Right hindlimb (tissue), 1 donor: ENCODE measurements around the gene WDR41.

Experiments used
- DNase-seq: peaks from one replicate; pipeline ENCODE4 v3.0.0-alpha.2; 2018

Gene WDR41

DNA sequence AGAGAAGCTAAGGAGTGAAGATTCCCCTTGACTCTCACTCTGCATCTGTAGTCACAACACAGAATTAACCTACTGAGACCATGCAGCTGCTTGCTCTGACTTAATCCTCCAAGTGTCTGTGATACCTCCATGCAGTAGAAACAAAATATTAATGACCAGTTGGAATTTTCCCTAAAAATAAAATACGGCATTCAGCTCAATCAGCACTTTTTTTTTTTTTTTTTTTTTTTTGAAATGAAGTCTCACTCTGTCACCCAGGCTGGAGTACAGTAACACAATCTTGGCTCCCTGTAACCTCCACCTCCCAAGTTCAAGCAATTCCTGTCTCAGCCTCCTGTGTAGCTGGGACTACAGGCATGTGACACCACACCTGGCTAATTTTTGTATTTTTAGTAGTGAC lies 48.4 kb downstream of the WDR41 start:
- DNase-seq = no peak

DNA sequence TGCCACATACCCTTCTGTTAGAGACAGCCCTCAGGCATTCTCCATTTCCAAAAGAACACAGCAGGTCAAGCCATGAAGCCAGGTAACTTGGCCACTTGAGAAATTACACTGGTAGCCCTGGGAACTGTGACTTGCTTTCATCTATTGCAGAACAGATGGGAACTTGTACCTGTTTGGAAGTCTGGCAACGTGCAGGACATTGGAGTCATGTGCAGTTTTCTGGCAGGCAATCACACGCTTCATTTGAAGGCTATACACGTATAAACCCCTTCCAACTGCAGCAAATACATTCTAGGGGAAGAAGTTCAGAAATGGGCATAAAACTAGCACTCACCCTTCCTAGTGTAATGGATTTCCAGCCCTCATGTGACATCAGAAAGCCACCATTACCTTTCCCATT lies 54.0 kb downstream of the WDR41 start:
- DNase-seq = no peak

DNA sequence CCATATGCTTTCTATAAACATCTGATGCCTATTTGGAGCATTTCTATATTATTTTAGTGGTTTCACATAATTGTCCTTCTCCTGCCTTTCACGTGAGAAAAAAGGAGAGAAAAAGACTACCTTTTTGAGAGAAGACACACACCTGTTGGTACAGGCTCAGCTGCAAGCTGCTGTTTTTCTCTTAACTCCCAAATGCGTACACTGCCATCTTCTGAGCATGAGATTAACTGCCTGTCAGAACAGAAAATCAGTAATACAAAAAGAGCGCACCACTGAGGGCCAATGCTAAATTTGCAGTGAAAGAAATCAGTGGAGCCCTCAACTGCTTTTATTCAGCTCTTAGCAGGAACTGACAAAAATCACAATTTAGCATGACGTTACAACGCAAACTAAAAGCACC lies 54.9 kb downstream of the WDR41 start:
- DNase-seq = no peak

DNA sequence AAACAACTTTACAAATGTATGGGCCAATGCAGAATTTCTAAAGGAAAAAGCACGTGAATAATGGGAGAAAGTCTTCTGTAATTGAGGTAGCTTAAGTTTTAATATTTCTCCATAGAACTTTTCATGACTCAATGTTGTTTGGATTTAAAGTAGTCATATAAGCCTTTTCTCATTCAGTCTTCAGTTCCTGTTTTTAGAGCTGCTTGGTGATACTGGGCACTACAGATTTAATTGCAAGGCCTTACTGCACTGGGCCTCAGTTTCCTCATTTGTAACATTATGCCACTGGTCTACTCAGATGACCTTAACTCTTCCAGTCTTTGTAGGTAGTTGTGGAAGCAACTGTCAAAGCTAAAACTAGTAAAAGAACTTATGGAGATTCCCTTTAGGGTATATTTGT lies 60.4 kb downstream of the WDR41 start:
- DNase-seq = no peak

DNA sequence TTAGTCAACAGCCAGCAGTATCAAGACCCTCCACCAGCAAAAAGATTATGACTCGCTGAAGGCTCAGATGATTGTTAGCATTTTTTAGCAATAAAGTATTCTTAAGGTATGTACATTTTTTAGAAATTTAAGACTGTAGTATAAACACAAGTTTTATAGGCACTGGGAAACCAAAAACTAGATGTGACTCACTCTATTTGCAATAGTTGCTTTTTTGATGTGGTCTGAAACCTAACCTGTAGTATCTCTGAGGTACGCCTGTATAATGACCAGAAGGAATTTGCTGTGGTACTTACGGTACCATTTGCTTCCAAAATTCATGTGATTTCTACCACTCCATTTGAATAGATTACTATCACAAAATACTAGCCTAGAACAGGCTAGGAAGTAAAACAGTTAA lies 60.8 kb downstream of the WDR41 start:
- no peak for DNase-seq

DNA sequence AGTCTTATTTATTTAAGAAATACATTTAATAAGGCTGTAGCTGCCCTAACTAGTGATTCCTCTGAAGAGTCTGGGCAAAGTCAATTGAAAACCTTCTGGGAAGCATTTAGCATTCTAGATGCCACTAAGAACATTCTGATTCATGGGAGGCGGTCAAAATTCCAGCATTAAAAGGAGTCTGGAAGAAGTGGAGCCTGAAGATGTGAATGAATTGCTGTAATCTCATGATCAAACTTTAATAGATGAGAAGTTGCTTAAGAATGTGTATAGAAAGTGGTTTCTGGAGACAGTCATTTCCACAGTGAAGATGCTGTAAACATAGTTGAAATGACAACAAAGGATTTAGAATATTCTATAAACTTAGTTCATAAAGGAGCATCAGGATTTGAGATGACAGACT lies 61.4 kb downstream of the WDR41 start:
- no peak for DNase-seq

DNA sequence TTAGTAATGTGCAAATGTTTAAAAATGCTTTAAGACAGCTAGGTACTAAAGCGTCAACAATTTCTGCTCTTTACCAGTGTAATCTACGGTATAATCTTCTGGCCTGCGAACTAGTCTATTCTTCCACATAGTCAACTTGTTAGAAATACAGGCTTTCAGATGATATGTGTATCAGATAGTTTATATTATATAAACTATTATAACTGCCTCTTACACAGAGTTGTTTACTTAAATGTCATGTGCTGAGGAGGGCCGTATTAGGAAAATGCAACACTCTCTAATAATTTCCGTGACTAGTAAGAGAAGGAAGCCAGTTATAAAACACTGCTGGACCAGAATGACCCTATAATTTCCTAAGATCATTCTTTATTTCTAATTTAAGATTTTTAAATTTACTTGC lies 63.6 kb downstream of the WDR41 start:
- no peak for DNase-seq

DNA sequence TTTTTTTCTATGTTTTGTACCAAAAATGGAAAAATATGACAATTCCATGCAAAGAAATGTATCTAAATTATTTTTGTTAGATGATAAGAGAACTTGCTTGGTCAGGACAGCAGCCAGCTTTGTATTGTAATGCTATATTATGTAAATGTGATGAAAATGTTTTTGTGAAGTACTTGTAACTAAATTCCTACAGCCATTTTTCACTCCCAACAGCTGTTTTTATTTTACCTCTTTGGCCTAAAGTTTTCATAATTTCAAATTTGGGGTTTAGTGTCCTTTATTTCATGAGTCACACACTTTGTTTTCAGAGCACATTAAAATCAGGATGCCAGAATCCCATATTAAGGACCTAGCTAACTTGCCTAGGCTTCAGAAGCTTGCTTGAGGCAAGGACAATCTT lies 64.1 kb downstream of the WDR41 start:
- no peak for DNase-seq

DNA sequence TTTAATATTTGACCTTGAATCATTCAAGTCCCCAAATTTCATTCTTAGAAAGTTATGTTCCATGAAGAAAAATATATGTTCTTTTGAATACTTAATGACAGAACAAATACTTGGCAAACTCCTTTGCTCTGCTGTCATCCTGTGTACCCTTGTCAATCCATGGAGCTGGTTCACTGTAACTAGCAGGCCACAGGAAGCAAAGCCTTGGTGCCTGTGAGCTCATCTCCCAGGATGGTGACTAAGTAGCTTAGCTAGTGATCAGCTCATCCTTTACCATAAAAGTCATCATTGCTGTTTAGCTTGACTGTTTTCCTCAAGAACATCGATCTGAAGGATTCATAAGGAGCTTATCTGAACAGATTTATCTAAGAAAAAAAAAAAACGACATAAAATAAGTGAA lies 65.4 kb downstream of the WDR41 start:
- DNase-seq = no peak

DNA sequence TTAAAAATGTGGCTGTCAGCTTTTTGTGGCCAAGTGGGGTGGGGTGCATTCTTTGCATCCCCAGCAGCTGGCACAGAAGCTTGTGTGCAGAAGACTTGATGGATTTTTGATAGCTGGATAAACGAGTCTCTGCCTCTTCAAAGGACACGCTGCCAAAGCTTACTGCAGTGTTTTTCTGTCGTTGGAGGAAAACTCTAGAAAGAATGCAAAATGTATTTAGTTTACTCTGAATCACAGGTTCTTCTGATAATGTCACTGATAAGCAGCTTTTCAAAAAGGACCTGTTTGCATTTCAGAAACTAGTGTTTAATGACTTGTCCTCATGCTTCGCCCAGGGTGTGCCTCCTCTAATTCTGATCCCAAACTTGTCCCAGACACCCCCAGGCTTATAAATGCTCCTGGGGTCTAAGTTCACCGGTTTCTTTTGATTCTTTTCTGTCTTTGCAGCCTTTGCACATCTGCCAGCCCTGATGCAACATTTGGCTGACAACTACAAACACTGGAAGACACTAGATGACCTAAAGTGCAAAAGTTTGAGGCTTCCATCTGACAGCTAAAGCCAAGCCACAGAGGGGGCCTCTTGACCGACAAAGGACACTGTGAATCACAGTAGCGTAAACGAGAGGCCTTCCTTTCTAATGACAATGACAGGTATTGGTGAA lies 66.0 kb downstream of the WDR41 start:
- DNase-seq = no peak

DNA sequence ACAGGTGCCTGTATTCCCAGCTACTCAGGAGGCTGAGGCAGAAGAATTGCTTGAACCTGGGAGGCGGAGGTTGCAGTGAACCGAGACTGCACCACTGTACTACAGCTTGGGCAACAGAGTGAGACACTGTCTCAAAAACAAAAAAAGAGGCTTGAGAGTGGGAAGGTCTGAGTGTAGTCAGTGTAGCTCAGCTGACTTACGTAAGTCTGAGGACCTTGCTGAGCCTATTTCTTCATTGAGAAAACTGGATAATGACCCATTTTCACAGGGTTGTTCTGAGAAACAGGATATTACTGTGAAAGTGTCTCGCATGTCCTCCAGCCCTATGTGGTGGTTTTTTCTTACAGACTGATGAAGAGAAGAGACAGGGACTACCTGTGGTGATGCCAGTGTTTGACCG lies 66.7 kb downstream of the WDR41 start:
- DNase-seq = no peak

DNA sequence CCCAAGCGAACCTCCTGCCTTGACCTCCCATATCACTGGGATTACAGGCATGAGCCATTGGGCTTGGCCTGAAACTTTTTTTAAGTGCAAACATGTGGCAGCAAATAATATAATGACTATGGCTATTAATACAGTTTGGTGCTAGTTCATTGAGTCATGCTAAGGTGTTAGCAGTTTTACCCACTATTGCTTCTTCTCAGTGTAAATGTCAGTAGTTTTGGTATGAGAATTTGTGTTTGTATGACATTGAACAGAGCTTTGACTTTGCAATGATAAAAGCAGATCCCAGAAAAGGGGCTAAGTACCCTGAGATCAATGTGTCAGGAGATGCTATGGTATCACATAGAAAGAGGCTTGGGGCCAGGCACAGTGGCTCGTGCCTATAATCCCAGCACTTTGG lies 67.2 kb downstream of the WDR41 start:
- DNase-seq = no peak

DNA sequence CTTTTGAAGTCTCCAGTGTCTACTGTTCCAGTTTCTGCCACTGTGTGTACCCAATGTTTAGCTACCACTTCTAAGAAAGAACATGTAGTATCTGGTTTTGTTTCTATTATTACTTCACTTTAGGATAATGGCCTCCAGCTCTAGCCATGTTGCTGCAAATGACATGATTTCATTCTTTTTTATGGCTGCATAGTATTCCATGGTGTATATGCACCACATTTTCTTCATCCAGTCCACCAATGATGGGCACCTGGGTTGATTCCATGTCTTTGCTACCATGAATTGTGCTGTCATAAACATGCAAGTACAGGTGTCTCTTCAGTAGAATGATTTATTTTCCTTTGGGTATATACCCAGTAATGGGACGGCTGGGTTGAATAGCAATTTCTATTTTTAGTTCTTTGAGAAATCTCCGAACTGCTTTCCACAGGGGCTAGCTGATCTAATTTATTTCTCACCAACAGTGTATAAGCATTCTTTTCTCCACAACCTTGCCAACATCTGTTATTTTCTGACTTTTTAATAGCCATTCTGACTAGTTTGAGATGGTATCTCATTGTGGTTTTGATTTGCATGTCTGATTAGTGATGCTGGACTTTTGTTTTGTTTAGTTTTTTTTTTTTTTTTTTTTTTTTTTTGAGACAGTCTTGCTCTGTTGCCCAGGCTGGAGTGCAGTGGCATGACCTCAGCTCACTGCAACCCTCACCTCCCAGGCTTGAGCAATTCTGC lies 68.9 kb downstream of the WDR41 start:
- no peak for DNase-seq

DNA sequence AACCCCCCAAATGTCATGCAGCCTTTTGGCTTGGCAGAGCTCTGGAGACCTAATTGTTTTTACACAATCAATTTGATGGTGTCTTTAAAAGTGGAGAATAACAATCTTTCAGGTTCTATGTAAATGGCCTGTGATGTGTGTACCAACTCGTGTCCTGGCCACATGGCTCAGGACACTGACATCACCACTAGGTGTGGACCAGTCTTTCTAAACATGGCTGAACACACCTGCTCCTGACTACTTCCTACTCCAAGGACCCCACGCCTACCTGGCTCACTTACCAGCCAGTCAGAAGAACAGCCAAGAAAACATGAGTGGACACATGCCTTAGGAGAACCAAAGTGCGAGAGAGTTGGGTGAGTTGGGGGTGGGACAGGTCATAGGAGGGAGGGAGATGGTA lies 71.2 kb downstream of the WDR41 start:
- no peak for DNase-seq

DNA sequence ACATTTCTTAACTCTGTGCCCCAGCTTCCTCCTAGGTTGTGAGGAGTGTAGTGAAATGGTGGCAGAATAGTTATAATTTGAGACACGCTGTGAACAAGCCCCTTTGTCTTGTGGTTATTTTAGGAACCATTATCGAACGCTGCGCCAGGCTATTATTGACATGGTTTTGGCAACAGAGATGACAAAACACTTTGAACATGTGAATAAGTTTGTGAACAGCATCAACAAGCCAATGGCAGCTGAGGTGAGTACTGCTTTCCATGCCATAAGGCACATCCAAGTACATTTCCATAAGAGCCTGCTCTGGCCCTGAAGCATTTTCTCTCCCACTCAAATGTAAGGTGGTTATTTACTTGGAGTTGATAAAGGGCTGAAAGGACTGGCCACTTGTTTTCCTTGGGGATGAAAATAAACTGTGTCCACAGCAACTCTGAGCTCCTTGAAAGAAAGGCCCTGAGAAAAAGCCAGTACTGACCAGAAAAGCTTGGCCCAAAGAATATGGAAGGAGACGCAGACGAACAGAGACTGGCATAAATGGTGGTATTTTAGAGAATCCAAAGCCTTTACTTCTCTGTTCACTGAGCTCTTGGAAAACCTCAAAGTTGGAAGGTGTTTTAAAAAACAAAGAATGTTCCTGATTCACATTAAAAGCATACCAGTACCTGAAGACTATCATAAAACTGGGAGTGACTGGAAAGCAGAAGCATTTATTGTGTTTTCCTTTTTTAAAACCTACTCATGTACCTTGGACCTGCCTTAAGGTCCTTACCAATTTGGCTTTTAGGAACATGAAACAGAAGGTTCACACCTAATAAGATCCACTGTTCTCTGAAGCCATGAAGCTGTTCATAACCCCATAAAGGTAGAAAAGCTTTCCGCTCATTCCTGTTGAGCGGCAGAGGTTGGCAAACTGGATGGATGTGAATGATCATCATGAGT lies 72.2 kb downstream of the WDR41 start:
- DNase-seq = no peak

DNA sequence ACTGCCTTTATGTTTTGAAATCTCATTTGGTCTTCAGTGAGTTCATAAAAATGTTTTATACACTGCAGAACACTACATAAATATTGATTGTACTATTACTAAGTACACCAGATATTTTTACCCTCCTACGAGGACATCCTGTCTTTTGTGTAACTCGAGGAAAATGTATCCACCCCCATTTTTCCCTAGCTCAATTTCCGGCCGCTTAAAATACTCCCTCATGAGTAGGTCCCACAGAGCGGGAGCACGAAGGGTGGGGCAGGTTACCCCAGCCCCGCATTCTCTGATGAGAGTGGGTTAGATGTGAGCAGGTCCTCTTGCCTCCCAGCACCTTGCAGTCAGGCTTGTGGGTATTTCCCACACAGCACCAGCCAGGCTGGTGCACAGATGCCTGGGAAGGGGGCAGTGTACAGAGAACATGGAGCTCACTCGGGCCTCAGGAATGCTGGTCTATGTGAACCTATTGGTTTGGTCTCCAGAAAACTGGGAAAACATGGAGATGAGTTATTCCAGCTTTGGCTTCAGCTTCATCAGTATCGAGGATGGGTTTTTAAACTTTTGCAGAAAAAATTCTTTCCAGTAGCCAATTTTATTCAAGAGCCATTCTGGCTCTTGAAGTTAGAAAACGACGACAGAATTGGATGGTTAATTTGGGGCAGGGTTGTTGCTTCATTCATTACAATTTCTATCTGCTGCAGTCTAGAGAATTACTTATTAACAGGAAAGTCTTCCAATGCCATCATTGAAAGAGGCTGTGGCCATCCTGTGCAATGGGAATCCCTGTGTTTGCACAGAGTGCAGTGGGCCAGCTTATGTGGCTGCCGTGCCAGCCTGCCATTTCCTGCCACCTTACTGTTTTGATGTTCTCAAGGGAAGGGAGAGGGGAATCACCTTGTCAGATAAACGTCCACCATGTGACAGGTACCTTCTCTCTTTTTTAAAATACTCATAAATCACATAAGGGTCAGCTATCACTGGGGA lies 73.2 kb downstream of the WDR41 start:
- DNase-seq = no peak

DNA sequence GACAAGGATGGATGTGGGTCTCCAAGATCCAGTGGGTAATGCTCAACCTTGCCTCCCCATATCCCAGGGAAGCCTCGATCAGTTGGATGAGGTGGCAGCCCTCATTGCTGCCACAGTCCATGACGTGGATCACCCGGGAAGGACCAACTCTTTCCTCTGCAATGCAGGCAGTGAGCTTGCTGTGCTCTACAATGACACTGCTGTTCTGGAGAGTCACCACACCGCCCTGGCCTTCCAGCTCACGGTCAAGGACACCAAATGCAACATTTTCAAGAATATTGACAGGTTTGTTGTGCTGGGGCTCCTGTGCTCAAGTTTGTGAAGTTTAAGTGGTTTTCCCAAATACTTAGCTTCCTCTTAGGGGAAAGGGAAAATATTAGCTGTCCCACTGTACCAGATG lies 74.0 kb downstream of the WDR41 start:
- no peak for DNase-seq

DNA sequence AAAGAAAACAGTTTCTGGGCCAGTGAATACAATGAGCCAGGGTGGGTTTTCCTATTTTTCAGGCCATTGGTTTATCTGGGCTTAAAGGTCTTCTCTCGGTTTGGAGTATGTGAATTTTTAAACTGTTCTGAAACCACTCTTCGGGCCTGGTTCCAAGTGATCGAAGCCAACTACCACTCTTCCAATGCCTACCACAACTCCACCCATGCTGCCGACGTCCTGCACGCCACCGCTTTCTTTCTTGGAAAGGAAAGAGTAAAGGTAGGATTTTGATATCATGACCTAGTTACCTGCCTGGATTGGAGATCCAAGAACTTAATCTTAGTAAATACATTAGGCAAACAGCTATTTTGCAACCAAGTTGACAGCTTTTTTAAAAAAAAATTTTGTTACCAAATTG lies 79.1 kb downstream of the WDR41 start:
- no peak for DNase-seq

DNA sequence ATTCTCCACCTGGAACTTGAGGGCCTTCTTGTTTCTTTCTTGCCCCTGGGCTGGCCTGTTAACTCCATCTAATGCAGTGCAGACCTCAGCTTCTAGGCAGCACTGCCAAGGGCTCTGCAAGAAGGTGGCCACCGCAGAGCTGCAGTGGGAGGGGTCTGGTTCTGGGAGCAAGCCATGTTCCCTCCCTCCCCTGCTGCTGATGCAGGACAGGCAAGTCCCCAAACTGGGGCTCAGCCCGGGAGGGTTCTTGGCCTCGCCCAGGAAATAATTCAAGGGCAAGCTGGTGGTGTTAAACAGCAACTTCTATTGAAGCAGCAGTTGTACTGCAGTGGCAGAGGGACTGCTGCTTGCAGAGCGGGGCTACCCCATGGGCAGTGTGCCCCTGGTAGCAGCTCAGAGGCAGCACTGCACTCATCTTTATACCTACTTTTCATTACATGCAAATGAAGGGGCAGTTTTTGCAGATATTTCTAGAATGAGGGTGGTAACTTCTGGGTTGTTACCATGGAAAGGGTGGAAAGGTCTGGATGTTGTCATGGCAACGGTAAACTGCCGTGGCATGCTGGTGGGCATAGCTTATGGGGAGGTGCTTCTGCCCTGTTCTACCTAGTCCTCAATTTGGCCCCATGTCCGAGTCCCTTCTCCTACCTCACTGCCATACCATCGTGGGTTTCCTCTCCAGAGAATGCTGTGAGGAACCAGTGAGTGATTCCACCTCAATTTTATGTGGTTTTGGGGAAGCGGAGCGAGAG lies 82.1 kb downstream of the WDR41 start:
- DNase-seq = no peak

DNA sequence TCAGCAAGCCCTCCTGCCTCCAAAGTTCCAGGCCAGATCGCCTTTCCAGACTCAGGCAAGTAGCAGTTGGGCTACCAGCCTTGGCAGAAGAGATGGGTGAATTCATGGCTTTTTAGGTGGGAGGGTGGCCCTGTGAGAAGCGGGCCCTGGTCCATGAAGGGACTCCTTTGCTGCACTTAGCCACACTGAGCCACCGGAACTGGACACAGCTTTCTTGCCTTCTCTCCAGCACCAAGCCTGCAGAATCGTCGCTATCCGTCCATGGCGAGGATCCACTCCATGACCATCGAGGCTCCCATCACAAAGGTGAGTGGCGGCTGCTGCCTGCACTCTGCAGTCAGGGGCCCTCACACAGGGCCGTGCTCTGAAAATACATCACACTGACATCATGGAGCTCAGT lies 85.0 kb downstream of the WDR41 start:
- no peak for DNase-seq

DNA sequence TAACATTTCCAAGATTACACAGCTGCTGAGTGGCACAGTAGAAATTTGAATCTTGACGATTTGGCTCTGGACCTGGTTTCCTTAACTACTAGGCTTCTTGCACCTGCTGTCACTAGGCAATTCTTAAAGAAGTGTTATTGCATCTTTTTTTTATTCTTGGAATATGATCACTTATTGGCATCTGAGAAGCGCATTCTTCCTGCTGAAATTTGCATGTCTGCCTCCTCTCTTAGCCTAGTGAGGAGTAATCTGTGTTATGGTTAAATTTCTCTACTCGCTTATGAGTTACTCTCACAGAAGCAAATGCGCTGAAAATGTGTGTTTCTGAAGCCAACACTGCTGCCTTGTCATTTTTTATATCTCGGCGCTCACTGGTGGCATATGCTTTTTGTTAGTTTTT lies 89.3 kb downstream of the WDR41 start:
- no peak for DNase-seq

DNA sequence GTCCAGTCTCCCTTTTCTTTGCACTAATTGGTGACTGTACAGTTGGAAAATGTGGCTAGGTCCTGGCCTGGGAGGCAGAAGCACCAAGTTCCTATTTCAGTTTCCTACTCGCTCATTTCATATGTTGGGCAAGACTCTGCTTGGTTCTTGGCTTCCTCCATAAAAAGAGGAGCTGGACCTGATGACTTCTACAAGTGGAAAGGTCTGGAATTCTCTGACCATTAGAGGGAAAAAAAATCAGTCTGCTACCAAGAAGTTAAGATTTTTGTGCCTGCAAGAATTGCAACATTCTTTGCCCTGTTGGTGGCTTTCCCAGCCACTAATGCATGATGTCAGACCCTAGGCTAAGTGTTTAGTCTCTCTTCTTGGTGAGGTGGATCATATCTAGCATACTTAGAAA lies 91.5 kb downstream of the WDR41 start:
- no peak for DNase-seq
